RWPE1 (cell line): Measurements from ENCODE around the gene SMC6.

Source experiments
- CTCF ChIA-PET: fragments of 350-600 bp; sonication (Branson Sonifier 250); formaldehyde crosslinking; extraction: SDS; loops from one replicate; lab custom pipeline; 2021; lab: Yijun Ruan, JAX
- POLR2A ChIA-PET: fragments of 400-600 bp; formaldehyde crosslinking; extraction: SDS; loops from one replicate; lab custom pipeline; 2020; ENCODE audit warnings: antibody characterized with exemption; ENCODE audit not compliant: low non-redundant PET; lab: Yijun Ruan, JAX
- DNase-seq: peaks from one replicate; pipeline ENCODE4 v3.0.0; 2012; ENCODE audit warnings: low spot score
- H3K27ac ChIP-seq: fragments of 450-650 bp; 2 replicates; pipeline ENCODE4 v1.5.1; 2017
- CTCF ChIP-seq: fragments of 450-650 bp; conservative IDR thresholded peaks from 2 replicates; pipeline ENCODE4 v1.5.1; 2017; ENCODE audit warnings: low read depth, mild to moderate bottlenecking

The SMC6 gene

GRCh38 chr2:17793803-17794354 lies 40.3 kb upstream of the SMC6 start:
- TF ChIP-seq CTCF = no peak
- ChIA-PET POLR2A (no interaction called here), CTCF (no interaction called here)
- DNase-seq = no peak
- no peak overlapping the region for H3K27ac ChIP-seq

GRCh38 chr2:17793296-17793695 lies 39.7 kb upstream of the SMC6 start:
- ChIA-PET CTCF (no interaction called here), POLR2A (interaction anchor here (0.6 kb wide), 1 partner anchor 12 kb away, joined by 3 read pairs; no protein-coding TSS in a partner anchor)
- no peak for DNase-seq
- no peak overlapping the region for H3K27ac ChIP-seq
- TF ChIP-seq CTCF = no peak

DNA sequence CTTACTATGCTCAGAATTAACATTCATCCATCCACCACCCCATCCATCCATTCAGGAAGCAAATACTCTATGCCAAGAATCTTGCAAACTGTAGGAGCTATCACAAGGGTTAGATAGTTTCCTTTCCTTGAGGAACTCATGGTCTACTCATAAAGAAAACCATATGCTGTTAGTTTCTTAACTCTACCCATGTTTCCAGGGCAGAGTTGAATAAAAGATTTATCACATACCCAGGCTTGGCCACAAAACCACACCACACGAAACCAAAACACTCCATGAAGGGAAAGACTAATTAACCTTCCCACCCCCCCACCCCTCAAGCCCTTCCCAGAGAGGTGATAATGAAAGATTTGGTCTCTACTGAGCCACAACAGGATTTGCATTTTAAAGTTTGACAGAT lies 38.9 kb upstream of the SMC6 start:
- POLR2A ChIA-PET = no interaction called here
- no peak overlapping the region for H3K27ac ChIP-seq
- CTCF ChIA-PET = interaction anchor here (0.7 kb wide), 1 partner anchor 1831 kb away, joined by 3 read pairs; no protein-coding TSS in a partner anchor
- no peak for DNase-seq
- TF ChIP-seq CTCF = no peak

DNA sequence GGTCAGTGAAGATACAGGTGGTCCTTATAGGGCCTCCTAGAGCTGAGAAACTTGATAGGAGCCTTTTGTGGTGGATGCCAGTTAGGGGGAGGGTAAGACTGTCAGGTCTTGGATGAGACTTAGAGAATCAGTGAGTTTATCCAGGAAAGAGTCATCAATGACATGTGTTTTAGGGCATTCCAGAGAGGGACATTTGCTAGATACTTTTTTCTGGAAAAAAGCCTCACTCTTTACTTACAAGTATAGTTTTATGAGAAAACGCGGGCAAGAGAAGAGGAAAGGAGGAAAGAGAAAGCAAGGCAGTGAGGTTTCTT lies 38.2 kb upstream of the SMC6 start:
- POLR2A ChIA-PET = no interaction called here
- CTCF ChIA-PET = interaction anchor here (0.6 kb wide), 1 partner anchor 135 kb away, joined by 4 read pairs; no protein-coding TSS in a partner anchor
- H3K27ac ChIP-seq = no peak overlapping the region
- TF ChIP-seq CTCF = no peak
- DNase-seq = no peak

- CTCF ChIA-PET = interaction anchor here (0.5 to 0.6 kb wide), 2 partner anchors 134 to 633 kb away, joined by 3 to 4 read pairs; no protein-coding TSS in a partner anchor
- H3K27ac ChIP-seq = no peak overlapping the region
- POLR2A ChIA-PET = no interaction called here
- no peak for TF ChIP-seq CTCF
- no peak for DNase-seq
These were observed 37.7 kb upstream of the SMC6 start for GRCh38 chr2:17791121-17791816.

DNA sequence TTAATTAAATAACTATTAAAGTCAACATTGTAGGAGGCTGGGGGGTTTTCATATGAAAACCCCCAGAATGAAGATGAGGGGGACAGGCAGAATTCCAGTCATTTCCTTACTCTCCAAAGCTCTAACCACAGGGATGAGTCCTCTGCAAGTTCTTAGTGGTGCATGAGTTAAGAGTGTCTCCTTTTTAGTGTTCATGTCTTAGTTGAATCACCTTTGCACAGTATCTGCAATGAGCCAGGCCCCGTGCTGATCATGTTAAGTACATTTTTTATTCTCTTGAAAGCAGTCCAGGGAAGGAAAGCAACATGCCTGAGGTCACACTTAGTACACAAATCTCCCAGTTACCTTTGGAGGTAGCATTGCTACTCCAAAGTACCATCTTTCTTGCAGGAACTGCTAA lies 36.9 kb upstream of the SMC6 start:
- no peak for TF ChIP-seq CTCF
- DNase-seq = no peak
- ChIA-PET CTCF (no interaction called here), POLR2A (no interaction called here)
- no peak overlapping the region for H3K27ac ChIP-seq
